ENCODE data around the gene HBD.

The HBD gene

DNA sequence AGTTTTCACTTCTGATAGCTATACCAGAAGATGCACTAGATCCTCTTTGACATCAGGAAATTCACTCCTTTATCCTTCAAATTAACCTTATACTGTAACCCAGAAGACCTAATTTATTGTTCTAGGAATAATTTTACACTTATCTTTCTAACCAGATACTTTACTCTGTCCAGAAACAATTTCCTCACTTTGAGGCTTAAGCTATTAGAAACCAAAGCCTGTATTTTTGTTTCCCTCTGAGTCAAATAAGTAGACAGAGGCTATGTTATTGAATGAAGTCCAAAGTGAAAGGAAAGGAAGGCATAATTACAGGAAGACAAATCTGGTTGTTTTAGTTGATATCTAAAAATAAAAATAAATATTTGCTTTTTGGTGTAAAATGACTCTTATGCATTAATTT, 36.0 kb downstream of the HBD start:
- DNase-seq (ENCODE audit: insufficient read length, low spot score) (no peak), FAIRE-seq (no peak)
- no peak for TF ChIP-seq SPI1 (IDR thresholded peaks at IDR 0.05; ENCODE audit: low read depth, low read length)
- no peak for TF ChIP-seq POLR2AphosphoS5 (IDR thresholded peaks at IDR 0.05; ENCODE audit: low read depth, low read length)
- TF ChIP-seq POU2F2 (IDR thresholded peaks at IDR 0.05; ENCODE audit: low read depth, low read length), result no peak
- no peak for TF ChIP-seq TAF1 (IDR thresholded peaks at IDR 0.05; ENCODE audit: low read depth, low read length)
- TF ChIP-seq PAX5 (IDR thresholded peaks at IDR 0.05; ENCODE audit: insufficient read depth, low read length, severe bottlenecking), result no peak
- TF ChIP-seq POLR2A (IDR thresholded peaks at IDR 0.05; ENCODE audit: low read depth, low read length), result no peak

DNA sequence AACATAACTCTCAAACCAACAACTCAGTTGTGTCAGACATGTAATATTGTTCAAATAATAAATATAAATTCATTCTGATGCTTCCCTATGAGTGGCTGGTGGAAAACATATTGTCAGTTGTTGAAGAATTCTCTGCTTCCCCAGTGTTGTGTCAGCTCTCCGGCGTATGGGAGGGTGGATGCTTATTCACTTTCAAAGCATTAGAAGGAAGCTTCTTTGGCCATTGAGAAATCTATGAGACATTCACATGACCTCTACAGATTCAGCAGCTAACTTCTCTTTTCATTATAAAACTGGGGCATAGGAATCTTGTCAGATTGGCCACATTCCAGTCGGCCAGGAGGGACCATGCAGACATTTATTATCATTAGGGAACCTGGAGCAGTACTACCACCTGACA, 36.7 kb downstream of the HBD start:
- TF ChIP-seq PAX5 (IDR thresholded peaks at IDR 0.05; ENCODE audit: insufficient read depth, low read length, severe bottlenecking) (no peak), SPI1 (IDR thresholded peaks at IDR 0.05; ENCODE audit: low read depth, low read length) (no peak)
- no peak for DNase-seq (ENCODE audit: insufficient read length, low spot score)
- FAIRE-seq, result no peak

DNA sequence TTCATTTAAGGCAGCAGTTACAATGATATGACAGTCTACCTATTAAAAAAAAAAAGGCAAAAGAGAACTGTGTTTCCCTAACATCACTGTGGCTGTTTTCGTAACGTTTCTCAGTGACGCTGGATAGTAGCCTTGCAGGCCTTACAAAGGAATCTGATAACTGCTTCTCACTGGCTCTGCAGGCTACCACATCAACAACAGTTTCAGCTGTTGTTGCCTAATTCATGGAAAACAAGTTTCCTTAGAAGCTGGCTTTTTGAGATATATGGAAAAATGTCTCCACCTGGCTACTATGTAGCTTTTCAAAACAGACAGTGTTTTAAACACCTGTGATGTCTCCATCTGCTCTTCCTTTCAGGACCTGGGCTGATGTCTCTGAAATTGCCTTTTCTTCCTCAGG, 37.6 kb downstream of the HBD start:
- DNase-seq (ENCODE audit: insufficient read length, low spot score) (no peak), FAIRE-seq (no peak)

DNA sequence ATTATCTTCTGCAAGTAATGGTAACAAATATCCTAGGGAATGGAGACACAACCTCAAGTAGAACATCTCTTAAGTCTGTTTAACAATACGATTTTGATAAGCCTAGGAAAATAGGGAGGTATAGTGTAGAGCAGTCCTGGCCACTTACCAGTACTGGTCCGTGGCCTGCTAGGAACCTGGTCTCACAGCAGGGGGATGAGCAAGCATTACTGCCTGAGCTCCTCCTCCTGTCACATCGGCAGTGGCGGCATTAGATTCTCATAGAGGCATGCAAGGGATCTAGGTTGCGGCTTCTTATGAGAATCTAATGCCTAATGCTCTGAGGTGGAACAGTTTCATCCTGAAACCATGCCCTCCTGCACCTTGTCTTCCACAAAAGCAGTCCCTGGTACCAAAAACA, 38.2 kb downstream of the HBD start:
- DNase-seq (ENCODE audit: insufficient read length, low spot score) (no peak), FAIRE-seq (no peak)
- TF ChIP-seq PAX5 (IDR thresholded peaks at IDR 0.05; ENCODE audit: insufficient read depth, low read length, severe bottlenecking) (no peak), TAF1 (IDR thresholded peaks at IDR 0.05; ENCODE audit: low read depth, low read length) (no peak), POLR2AphosphoS5 (IDR thresholded peaks at IDR 0.05; ENCODE audit: low read depth, low read length) (no peak)

More for the DNA sequence above, 37.6 kb downstream of the HBD start:
- TF ChIP-seq POLR2A (IDR thresholded peaks at IDR 0.05; ENCODE audit: low read depth, low read length), result no peak
- no peak for TF ChIP-seq TAF1 (IDR thresholded peaks at IDR 0.05; ENCODE audit: low read depth, low read length)
- TF ChIP-seq PAX5 (IDR thresholded peaks at IDR 0.05; ENCODE audit: insufficient read depth, low read length, severe bottlenecking), result no peak
- TF ChIP-seq POLR2AphosphoS5 (IDR thresholded peaks at IDR 0.05; ENCODE audit: low read depth, low read length), result no peak
- no peak for TF ChIP-seq SPI1 (IDR thresholded peaks at IDR 0.05; ENCODE audit: low read depth, low read length)
- TF ChIP-seq POU2F2 (IDR thresholded peaks at IDR 0.05; ENCODE audit: low read depth, low read length), result no peak

DNA sequence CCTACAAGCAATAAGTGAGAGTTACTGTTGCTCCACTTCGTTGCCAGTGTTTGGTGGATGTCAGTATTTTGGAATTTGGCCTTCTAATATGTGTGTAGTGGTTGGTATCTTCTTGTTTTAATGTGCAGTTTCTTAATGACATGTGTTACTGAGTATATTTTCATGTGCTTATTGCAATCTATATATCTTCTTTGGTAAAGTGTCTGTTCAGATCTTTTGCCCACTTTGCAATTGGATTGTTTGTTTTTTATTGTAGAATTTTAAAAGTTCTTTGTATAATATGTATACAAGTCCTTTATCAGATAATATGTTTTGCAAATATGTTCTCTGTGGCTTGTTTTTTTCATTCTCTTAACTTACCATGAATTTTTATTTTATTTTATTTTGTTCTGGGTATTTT, 41.5 kb downstream of the HBD start:
- no peak for FAIRE-seq
- no peak for TF ChIP-seq POU2F2 (IDR thresholded peaks at IDR 0.05; ENCODE audit: low read depth, low read length)
- TF ChIP-seq SPI1 (IDR thresholded peaks at IDR 0.05; ENCODE audit: low read depth, low read length), result no peak
- TF ChIP-seq POLR2AphosphoS5 (IDR thresholded peaks at IDR 0.05; ENCODE audit: low read depth, low read length), result no peak
- no peak for TF ChIP-seq TAF1 (IDR thresholded peaks at IDR 0.05; ENCODE audit: low read depth, low read length)
- no peak for TF ChIP-seq PAX5 (IDR thresholded peaks at IDR 0.05; ENCODE audit: insufficient read depth, low read length, severe bottlenecking)
- TF ChIP-seq POLR2A (IDR thresholded peaks at IDR 0.05; ENCODE audit: low read depth, low read length), result no peak
- DNase-seq (ENCODE audit: insufficient read length, low spot score), result no peak

DNA sequence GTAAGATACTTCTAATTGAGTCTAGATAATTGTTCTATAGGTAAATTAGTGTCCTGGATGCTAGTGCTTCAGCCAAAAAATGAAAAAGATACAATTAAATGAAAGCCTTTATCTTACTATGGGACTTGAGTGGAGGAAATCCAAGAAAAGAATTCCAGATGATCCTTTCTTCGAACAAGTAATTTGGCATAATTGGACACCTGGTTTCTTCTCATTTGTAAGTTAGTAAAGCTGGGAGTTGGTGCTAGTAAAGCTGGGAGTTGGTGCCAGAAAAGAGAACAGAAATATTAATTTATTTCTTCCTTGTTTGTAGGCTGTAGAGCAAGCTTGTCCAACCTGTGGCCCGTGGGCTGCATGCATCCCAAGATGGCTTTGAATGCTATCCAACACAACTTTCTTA, 46.1 kb downstream of the HBD start:
- FAIRE-seq (no peak), DNase-seq (ENCODE audit: insufficient read length, low spot score) (no peak)
- TF ChIP-seq TAF1 (IDR thresholded peaks at IDR 0.05; ENCODE audit: low read depth, low read length), result no peak
- no peak for TF ChIP-seq POLR2AphosphoS5 (IDR thresholded peaks at IDR 0.05; ENCODE audit: low read depth, low read length)
- no peak for TF ChIP-seq PAX5 (IDR thresholded peaks at IDR 0.05; ENCODE audit: insufficient read depth, low read length, severe bottlenecking)
- no peak for TF ChIP-seq SPI1 (IDR thresholded peaks at IDR 0.05; ENCODE audit: low read depth, low read length)
- no peak for TF ChIP-seq POU2F2 (IDR thresholded peaks at IDR 0.05; ENCODE audit: low read depth, low read length)
- TF ChIP-seq POLR2A (IDR thresholded peaks at IDR 0.05; ENCODE audit: low read depth, low read length), result no peak

All from GM12891 (cell line).